Measurements from ENCODE around the gene AGPAT3.

- TF ChIP-seq CTCF (IDR thresholded peaks at IDR 0.05) (no peak), ZFX (IDR thresholded peaks at IDR 0.05; ENCODE audit: borderline replicate concordance) (no peak)
Measured at GRCh38 chr21:44003307-44003966, 138.4 kb downstream of the AGPAT3 start.
